HG03060 (cell line): Measurements from ENCODE around the gene HTR4.
"Not testable (repeated sequence)": the region's sequence is repeated elsewhere in the genome, so short reads cannot be mapped to it uniquely, and the experiment has no call there.

ENCODE experiments used
- ATAC-seq: cut with Tn5 transposase; IDR thresholded peaks from one replicate; pipeline ENCODE4 v1.9.1; 2021; ENCODE audit warnings: low read depth, moderate number of reproducible peaks; ENCODE audit not compliant: unreplicated experiment

Gene HTR4

GRCh38 chr5:148484651-148485050 lies 169.7 kb downstream of the HTR4 start:
- no peak for ATAC-seq

DNA sequence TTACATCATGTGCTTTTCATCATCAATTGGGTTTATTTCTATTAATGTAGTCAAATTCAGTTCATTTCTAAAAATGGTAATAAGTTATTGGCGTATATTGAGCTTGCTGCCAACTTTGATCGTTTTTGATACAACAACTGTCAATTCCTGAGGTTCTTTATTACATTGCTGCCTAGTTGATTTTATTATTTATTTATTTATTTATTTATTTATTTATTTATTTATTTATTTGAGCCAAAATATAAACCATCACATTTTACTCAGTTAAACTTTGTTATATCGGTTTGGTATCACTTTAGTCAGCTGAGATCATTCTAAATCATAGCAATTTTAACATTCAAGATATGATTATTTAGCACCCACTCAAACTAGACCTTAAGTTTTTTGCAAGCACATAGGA lies 170.6 kb downstream of the HTR4 start:
- ATAC-seq: no peak

GRCh38 chr5:148482697-148483462 lies 171.4 kb downstream of the HTR4 start:
- ATAC-seq: no peak

DNA sequence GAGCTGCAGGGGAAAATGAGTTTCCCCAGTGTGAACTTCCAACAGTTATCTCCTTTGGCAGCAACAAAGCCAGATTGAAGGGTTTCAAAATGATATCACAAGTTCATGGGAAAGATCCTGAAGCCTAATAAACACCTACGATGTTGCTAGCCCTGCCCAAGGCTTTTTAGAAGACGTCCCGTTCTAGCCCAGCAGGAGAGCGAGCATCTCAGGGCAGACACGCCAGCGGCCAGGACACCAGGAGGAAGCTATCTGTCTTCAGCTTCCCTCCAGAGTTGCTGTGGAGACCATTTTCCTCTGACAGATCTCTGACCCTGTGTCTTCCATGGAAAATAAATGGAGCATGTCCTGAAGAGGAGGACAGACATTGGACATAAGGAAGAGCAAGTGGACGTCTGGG lies 172.1 kb downstream of the HTR4 start:
- ATAC-seq: no peak

DNA sequence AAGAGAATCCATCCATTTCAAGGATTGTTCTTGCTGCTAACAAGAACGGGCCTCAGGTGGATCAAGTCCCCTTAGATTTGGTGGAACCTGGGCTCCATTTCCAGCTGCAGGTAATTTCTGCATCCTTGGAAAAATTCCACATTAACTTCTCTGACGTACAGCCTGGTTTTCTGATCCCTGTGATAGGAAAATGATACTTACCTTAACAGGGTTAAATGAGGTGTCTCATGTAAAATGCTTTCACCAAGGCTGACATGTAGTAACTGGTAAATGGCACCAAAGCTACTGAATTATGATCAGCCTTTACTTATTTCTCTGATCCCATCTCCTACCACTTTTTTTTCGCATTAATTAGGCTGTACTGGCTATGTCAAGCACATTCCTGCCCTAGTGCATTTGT lies 176.9 kb downstream of the HTR4 start:
- no peak for ATAC-seq

- no peak for ATAC-seq
Measured at GRCh38 chr5:148476302-148476701, 178.0 kb downstream of the HTR4 start.

GRCh38 chr5:148474025-148474511 lies 180.3 kb downstream of the HTR4 start:
- ATAC-seq: no peak

GRCh38 chr5:148471379-148471778 lies 182.9 kb downstream of the HTR4 start:
- no peak for ATAC-seq

- ATAC-seq: no peak
Measured at GRCh38 chr5:148469501-148469935, 184.8 kb downstream of the HTR4 start.

DNA sequence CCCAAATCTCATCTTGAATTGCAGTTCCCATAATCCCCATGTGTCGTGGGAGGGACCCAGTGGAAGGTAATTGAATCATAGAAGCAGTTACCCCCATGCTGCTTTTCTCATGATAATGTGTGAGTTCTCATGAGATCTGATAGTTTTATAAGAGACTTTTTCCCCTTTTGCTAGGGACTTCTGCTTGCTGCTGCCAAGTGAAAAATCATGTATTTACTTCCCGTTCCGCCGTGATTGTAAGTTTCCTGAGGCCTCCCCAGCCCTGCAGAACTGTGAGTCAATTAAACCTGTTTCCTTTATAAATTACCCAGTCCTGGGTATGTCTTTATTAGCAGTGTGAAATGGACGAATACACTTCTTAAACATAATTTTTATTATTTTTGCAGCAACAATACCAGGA lies 185.6 kb downstream of the HTR4 start:
- ATAC-seq: not testable (repeated sequence)

- ATAC-seq: no peak
Measured at GRCh38 chr5:148467958-148468357, 186.4 kb downstream of the HTR4 start.

DNA sequence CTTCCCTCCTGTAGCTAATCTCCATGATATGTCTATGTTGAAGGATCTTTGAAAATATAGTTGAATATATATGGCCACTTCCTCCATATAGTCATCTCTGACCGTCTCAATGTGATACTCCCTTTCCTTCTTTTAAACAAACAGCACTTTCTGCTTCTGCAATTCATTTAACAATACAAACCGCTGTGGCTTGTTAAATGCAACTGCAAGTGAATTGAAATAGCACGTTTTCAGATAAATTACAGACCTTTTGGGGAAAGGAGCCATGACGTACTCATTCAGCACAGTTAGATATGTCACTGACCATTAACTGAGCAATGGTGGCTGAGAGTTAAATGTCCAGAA lies 188.1 kb downstream of the HTR4 start:
- no peak for ATAC-seq

- no peak for ATAC-seq
Measured at GRCh38 chr5:148465381-148466235, 188.7 kb downstream of the HTR4 start.

- ATAC-seq: no peak
Measured at GRCh38 chr5:148459669-148460068, 194.7 kb downstream of the HTR4 start.

DNA sequence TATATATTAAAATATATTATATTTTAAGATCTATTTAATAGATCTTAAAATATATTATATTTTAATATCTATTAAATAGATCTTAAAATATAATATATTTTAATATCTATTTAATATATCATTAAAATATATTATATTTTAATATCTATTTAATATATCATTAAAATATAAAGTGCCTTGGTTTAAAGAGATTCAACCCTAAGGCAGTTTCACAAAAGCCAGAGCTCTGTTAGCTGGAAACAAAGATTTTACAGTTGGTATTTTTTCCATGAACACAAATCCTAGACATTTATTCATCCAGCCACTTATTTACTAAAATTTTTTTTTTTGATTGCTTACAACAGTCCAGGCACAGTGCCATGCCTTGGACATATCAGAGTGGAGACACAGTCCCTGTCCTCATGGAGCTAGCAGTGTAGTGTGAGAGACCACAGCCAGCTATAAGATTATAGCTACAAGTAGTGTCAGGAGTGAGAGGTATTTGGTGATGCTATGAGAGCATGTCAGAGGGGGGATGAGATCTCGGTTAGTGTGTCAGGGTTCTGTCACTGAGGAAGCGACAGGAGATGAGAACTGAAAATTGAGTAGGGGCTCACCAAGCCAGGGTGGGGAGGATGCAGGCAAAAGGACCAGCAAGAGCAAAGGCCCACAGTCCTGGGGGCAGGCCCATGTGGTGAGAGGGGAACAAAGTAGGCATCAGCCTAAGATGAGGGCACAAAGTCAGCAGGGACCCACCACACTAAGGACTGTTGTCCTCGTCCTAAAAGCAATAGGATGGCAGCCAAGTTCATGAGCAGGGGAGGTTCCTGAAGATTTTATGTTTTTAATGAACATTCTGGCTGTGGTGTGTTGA lies 196.1 kb downstream of the HTR4 start:
- no peak for ATAC-seq

- no peak for ATAC-seq
Measured at GRCh38 chr5:148457183-148457620, 197.1 kb downstream of the HTR4 start.

DNA sequence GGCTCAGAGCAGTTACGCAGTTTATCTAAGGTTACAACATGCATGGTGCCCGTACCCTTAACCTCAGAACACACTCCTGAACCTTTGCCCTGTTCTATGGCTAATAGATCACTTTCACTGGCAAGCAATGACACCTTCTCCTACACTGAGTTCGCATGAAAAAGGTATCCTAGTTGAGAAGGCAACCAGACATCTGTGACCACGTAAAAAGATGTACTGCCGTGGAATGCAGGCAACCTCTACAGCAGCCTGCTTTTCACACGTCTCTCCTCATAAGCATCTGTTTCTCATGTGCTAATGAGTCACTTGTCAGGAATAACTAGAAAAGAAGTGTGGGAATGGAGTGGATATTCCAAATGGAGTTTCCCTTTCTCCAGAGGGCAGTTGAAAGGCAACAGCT lies 199.1 kb downstream of the HTR4 start:
- no peak for ATAC-seq

- no peak for ATAC-seq
Measured at GRCh38 chr5:148454576-148454975, 199.8 kb downstream of the HTR4 start.

DNA sequence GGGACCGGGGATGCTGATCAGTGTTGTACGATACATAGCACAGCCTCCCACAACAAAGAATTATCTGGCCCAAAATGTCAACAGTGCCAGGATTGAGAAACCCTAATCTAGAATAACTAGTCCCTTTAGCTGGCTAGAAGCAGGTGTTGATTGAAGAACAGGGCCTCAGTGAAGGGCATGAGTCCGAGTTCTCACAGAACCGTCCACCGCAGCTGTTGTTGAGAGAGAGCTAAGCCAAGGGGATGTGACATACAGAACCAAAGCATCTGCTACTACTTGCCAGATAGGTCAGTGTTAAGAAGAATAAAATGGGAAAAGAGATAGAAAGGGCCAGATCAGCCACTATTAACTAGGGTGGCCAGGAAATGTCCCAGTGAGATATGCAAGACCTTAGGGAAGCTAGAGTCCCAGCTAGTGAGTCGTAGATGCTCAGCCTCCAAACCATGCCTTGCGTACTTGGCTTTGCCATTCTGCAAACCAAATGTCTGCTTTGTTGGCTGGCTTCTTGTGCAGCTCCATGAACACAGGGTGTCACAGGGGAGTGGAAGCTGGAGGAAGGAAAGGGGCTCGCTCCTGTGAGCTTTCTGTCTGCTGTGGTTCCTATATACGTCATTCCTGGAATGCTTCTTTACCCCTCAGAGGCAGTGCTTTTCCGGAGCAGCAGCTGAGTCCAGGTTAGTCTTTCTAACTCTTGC lies 201.7 kb downstream of the HTR4 start:
- no peak for ATAC-seq

DNA sequence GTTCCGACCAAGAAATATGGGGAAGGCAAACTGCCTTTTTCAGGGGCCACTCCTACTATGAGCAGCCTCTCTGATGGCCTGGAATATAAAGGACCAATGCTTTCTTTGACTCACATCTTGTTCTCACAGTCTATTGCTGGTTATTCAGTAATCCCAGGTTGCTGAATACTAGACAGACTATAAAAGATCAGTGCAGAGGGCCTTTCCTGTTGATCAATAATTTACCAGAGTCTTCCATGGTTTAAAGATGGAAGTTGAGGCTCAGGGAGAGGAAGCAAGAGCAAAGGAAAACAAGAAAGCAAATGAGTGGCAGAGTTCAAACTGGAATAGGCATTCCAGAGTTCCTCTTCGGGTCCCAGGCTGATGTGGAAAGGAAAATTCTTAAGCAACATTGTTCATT lies 207.7 kb downstream of the HTR4 start:
- no peak for ATAC-seq
